Tibial artery (tissue), 4 donors: ENCODE results near the gene CHSY3.

Source experiments
- DNase-seq, 2 donors: peaks; one replicate each; pipeline ENCODE4 v3.0.0-alpha.2; 2019
- H3K27ac ChIP-seq, 2 donors: fragments of 200-600 bp; sonication (generic) in 1 of 2; 1 replicate in 1 of 2; 2 replicates in 1 of 2; pipeline ENCODE4 v1.5.1; 2018 to 2019; ENCODE audit warnings: mild to moderate bottlenecking in 1 of 2
- H3K27me3 ChIP-seq, 2 donors: fragments of 200-600 bp; sonication (generic) in 1 of 2; one replicate each; pipeline versions ENCODE4 v1.5.1 to v1.6.0; 2016 to 2019
- H3K36me3 ChIP-seq, 3 donors: fragments of 200-600 bp; sonication (generic) in 2 of 3; one replicate each; pipeline ENCODE4 v1.5.1; 2016 to 2019; ENCODE audit warnings: mild to moderate bottlenecking in 2 of 3
- H3K4me1 ChIP-seq, 4 donors: fragments of 200-600 bp; sonication (generic) in 2 of 4; 1 replicate in 3 of 4; 2 replicates in 1 of 4; pipeline ENCODE4 v1.5.1; 2016 to 2019
- H3K4me3 ChIP-seq, 2 donors: fragments of 200-600 bp; sonication (generic) in 1 of 2; 1 replicate in 1 of 2; 2 replicates in 1 of 2; pipeline ENCODE4 v1.5.1; 2018 to 2019; ENCODE audit warnings: mild to moderate bottlenecking in 2 of 2
- H3K9me3 ChIP-seq, 3 donors: fragments of 200-600 bp; sonication (generic) in 1 of 3; one replicate each; pipeline ENCODE4 v1.5.1; 2016 to 2019
- intact Hi-C: fragments of 100-400 bp; cut with DNase I; formaldehyde crosslinking; loops from one replicate; pipeline ENCODE4 v1.15.0; 2023; ENCODE audit warnings: low total_unique reads
- TF ChIP-seq, protein P1 (sequence below), 2 experiments: fragments of 200-600 bp in 1 of 2; fragments of 450-650 bp in 1 of 2; IDR thresholded peaks; one replicate each; pipeline ENCODE4 v1.5.1; 2017 to 2019; ENCODE audit warnings: antibody characterized with exemption in 2 of 2, mild to moderate bottlenecking in 1 of 2, moderate library complexity in 1 of 2

Gene CHSY3

DNA sequence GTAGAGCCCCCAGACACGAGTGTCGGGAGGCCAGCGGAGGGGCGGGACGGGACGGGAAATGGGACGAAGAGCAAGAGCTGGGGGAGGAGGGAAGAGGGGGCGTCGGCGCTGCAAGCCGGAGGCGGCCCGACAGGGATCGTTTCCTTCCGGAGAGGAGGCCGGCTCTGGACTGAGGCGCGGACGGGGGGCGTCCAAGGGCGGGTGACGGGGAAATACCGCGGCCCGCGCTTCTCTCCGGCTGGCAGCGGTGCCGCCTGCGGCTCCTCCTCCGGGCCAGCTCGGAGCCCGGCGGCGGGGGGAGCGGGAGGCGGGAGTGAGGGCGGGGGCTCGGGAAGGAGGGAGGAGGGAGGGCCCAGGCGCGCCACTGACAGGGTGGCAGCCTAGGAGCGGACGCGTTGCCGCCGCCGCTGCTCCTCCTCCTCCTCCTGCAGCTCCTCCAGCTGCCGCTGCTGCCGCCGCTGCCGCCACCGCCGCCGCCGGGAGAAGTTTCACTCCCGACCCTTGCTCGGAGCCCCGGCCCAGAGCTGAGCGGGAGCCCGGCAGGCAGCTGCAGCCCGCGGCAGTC lies at the start of gene CHSY3:
TSS of gene CHSY3 (plus strand) at position 364 of the 565 bp plus-strand sequence.
- Histone ChIP-seq H3K4me3 (peak within 1 kb of the TSS; percentile 88 to 93), H3K9me3 (no peaks in the 10 kb centered on the region), H3K27ac (peak within 1 kb of the TSS; percentile 89 to 92), H3K36me3 (peaks cover 0 to 3% (median 0%) of the 10 kb centered on the region in 3 donors), H3K4me1 (peaks cover 0 to 24% (median 11%) of the 10 kb centered on the region in 4 donors), H3K27me3 (no peaks in the 10 kb centered on the region)
- intact Hi-C loops, result loop anchor here (5.0 to 10.0 kb wide), 3 partner anchors 61 to 1261 kb away; partner anchors contain the start of gene HINT1
- TF ChIP-seq, protein P1, sequence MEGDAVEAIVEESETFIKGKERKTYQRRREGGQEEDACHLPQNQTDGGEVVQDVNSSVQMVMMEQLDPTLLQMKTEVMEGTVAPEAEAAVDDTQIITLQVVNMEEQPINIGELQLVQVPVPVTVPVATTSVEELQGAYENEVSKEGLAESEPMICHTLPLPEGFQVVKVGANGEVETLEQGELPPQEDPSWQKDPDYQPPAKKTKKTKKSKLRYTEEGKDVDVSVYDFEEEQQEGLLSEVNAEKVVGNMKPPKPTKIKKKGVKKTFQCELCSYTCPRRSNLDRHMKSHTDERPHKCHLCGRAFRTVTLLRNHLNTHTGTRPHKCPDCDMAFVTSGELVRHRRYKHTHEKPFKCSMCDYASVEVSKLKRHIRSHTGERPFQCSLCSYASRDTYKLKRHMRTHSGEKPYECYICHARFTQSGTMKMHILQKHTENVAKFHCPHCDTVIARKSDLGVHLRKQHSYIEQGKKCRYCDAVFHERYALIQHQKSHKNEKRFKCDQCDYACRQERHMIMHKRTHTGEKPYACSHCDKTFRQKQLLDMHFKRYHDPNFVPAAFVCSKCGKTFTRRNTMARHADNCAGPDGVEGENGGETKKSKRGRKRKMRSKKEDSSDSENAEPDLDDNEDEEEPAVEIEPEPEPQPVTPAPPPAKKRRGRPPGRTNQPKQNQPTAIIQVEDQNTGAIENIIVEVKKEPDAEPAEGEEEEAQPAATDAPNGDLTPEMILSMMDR (IDR thresholded peaks at IDR 0.05), result peak in 1 of 2 experiments; percentile 35
- DNase-seq, result peak; percentile 89 to 95

DNA sequence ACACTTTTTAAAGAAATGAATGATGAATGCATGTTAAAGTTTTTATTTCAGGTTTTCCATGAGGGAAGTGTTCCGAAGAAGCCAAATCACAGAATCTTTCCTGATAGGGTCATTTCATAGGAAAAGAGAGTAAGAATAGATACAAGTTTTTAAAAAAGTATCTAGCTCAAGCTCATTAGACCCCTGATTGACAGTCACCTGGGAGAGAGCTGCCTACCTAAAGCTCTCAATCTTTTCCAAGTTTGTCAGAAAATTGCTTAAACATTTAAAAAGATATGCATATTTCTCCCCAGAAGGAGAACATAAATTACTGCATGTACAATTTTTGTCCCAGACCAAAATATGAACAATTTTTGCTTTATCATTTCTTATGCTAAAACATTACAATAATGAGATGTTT lies 47.9 kb upstream of the CHSY3 start:
- no peaks in the 10 kb centered on the region for H3K36me3 ChIP-seq
- TF ChIP-seq, protein P1 (IDR thresholded peaks at IDR 0.05), result no peak
- H3K4me1 ChIP-seq, result no peaks in the 10 kb centered on the region
- H3K27me3 ChIP-seq, result no peaks in the 10 kb centered on the region
- H3K27ac ChIP-seq, result no peak overlapping the region
- H3K9me3 ChIP-seq, result no peaks in the 10 kb centered on the region
- intact Hi-C loops, result no loop called here
- no peak overlapping the region for H3K4me3 ChIP-seq
- no peak for DNase-seq

DNA sequence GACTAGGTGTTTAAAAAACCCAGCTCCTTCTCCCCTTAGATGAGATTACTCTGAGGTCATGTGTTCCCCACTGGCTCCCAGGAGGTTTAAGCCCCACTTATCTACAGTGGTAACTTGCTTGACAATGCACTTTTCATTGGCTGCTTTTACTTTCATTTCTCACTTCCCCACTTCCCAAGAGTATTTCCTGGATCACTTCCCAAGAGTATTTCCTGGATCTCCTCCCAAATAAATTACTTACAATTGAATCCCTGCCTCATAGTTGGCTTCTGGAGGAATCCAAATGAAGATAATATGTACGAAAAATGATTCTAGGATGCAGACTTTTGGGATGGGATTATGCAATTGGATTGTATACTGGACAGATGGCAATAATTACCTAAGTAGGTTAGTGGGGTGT lies 47.1 kb upstream of the CHSY3 start:
- TF ChIP-seq, protein P1 (IDR thresholded peaks at IDR 0.05), result no peak
- intact Hi-C loops, result no loop called here
- H3K36me3 ChIP-seq, result no peaks in the 10 kb centered on the region
- no peak overlapping the region for H3K27ac ChIP-seq
- DNase-seq, result no peak
- H3K27me3 ChIP-seq, result no peaks in the 10 kb centered on the region
- no peaks in the 10 kb centered on the region for H3K9me3 ChIP-seq
- H3K4me1 ChIP-seq, result no peaks in the 10 kb centered on the region
- H3K4me3 ChIP-seq, result no peak overlapping the region

DNA sequence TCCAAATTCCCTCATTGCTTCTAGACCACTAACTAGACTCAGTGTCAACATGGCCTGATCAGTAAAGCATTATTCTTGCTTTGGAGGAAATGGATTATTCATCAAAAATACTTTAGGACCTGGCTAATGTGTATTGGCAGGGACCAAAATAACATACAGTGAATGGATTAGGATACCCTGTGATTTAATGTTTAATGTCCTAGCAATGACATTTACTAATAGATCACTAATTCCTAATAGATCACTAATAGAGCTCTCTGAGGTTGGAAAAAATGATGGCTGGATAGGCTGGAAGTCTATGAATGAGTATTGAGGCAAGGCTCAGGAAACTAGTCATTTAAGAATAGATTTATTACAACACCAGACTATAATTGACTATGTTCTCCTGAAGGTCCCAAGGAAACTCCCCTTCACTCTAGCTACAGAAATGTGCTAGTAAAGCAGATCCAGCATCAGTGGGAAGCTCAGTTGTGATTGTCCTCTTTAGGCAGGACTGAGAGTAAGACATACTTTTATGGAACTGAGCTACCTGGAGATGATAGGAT lies 46.1 kb upstream of the CHSY3 start:
- Histone ChIP-seq H3K27me3 (no peaks in the 10 kb centered on the region), H3K36me3 (no peaks in the 10 kb centered on the region), H3K4me3 (no peak overlapping the region), H3K9me3 (no peaks in the 10 kb centered on the region), H3K27ac (no peak overlapping the region), H3K4me1 (no peaks in the 10 kb centered on the region)
- no peak for DNase-seq
- TF ChIP-seq, protein P1 (IDR thresholded peaks at IDR 0.05), result no peak
- intact Hi-C loops, result no loop called here

DNA sequence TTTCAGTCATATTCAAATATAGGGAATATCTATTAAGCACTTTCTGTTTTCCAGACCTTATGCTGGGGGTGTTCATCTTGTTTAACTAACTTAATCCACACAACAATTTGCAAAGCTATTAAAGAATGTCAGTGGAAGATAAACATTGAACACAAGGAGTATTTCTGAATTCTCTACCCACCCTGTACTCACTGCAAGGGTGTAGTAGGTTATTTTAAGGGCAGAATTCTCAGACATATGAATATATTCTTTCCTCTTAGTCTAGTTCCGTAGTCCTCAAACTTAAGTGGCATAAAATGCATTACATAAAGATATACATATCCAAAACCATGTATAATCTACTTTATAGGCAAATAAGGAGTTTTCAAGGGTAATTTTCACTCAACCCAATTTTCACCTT lies 19.9 kb upstream of the CHSY3 start:
- H3K27me3 ChIP-seq, result no peaks in the 10 kb centered on the region
- H3K4me3 ChIP-seq, result no peak overlapping the region
- H3K9me3 ChIP-seq, result no peaks in the 10 kb centered on the region
- intact Hi-C loops, result no loop called here
- DNase-seq, result no peak
- no peaks in the 10 kb centered on the region for H3K36me3 ChIP-seq
- H3K27ac ChIP-seq, result no peak overlapping the region
- no peaks in the 10 kb centered on the region for H3K4me1 ChIP-seq
- TF ChIP-seq, protein P1 (IDR thresholded peaks at IDR 0.05), result no peak
